ENCODE measurements around the gene GHR. TPM values are rescaled to one million over a fixed set of nuclear protein-coding genes. Genes with fewer than 3 reads are reported as not detected.

GHR gene
- total and polyA plus RNA-seq, 12 donors: 4.1 to 15.1 (median 11.5) TPM

- H3K36me3 ChIP-seq: no peaks in the 10 kb centered on the region
- H3K4me1 ChIP-seq: peaks cover 0 to 33% (median 14%) of the 10 kb centered on the region in 9 donors
- intact Hi-C loops (cut with DNase I): loop anchor here in 5 of 10 donors (10.0 kb wide), 4 partner anchors 65 to 335 kb away; no protein-coding TSS in a partner anchor
- no peak for TF ChIP-seq CTCF (IDR thresholded peaks at IDR 0.05)
- no peak overlapping the region for H3K4me3 ChIP-seq
- ATAC-seq (no peak), DNase-seq (no peak)
- WGBS, 2 donors: 97 to 100% methylated on average over 1 of the region's 1 CpG
- H3K27ac ChIP-seq: no peak overlapping the region
- H3K9me3 ChIP-seq: no peaks in the 10 kb centered on the region
- H3K27me3 ChIP-seq: peaks cover 0 to 7% (median 0%) of the 10 kb centered on the region in 7 donors
Measured at GRCh38 chr5:42429694-42430093, 6.5 kb downstream of the GHR start.

- Histone ChIP-seq H3K9me3 (peaks cover 0 to 5% (median 0%) of the 10 kb centered on the region in 11 donors), H3K27ac (no peak overlapping the region), H3K27me3 (no peaks in the 10 kb centered on the region), H3K36me3 (no peaks in the 10 kb centered on the region), H3K4me3 (no peak overlapping the region), H3K4me1 (peaks cover 0 to 37% (median 8%) of the 10 kb centered on the region in 9 donors)
- TF ChIP-seq CTCF (IDR thresholded peaks at IDR 0.05): no peak
- intact Hi-C loops (cut with DNase I): no loop called here
- no peak for DNase-seq
- ATAC-seq: no peak
Measured at GRCh38 chr5:42434047-42434724, 10.9 kb downstream of the GHR start.

GRCh38 chr5:42436051-42436450 is 12.8 kb downstream of the GHR start:
- no peak overlapping the region for H3K4me3 ChIP-seq
- H3K9me3 ChIP-seq: peaks cover 0 to 5% (median 0%) of the 10 kb centered on the region in 11 donors
- TF ChIP-seq CTCF (IDR thresholded peaks at IDR 0.05): no peak
- no peaks in the 10 kb centered on the region for H3K27me3 ChIP-seq
- no peak overlapping the region for H3K27ac ChIP-seq
- peaks cover 0 to 37% (median 8%) of the 10 kb centered on the region in 9 donors for H3K4me1 ChIP-seq
- no peak for DNase-seq
- intact Hi-C loops (cut with DNase I): no loop called here
- H3K36me3 ChIP-seq: no peaks in the 10 kb centered on the region
- ATAC-seq: no peak

GRCh38 chr5:42454216-42454995 is 31.2 kb downstream of the GHR start:
- no peak for TF ChIP-seq CTCF (IDR thresholded peaks at IDR 0.05)
- peaks cover 0 to 15% (median 7%) of the 10 kb centered on the region in 9 donors for H3K4me1 ChIP-seq
- ATAC-seq: peak in 2 of 8 donors; percentile 9 to 39
- intact Hi-C loops (cut with DNase I): no loop called here
- peak in 1 of 2 donors; percentile 16 for DNase-seq
- WGBS, 2 donors: 66 to 71% methylated on average over 5 of the region's 5 CpGs
- no peak overlapping the region for H3K4me3 ChIP-seq
- peaks cover 0 to 29% (median 0%) of the 10 kb centered on the region in 11 donors for H3K9me3 ChIP-seq
- H3K36me3 ChIP-seq: no peaks in the 10 kb centered on the region
- no peaks in the 10 kb centered on the region for H3K27me3 ChIP-seq
- no peak overlapping the region for H3K27ac ChIP-seq

Data from heart right ventricle (tissue), 16 donors.